Muscle layer of colon (tissue), 2 donors: ENCODE results near the gene COBL.

Experiments
- H3K27ac ChIP-seq: one replicate; pipeline ENCODE4 v1.7.0; 2013; ENCODE audit warnings: low read depth, mild to moderate bottlenecking, low read length, moderate library complexity
- H3K27me3 ChIP-seq, 2 donors: one replicate each; pipeline ENCODE4 v1.7.0; 2013; ENCODE audit warnings: low read length in 2 of 2, mild to moderate bottlenecking in 2 of 2; ENCODE audit not compliant: insufficient read depth in 2 of 2, control insufficient read depth in 1 of 2
- H3K36me3 ChIP-seq: one replicate; pipeline ENCODE4 v1.7.0; 2013; ENCODE audit warnings: mild to moderate bottlenecking, low read length; ENCODE audit not compliant: insufficient read depth
- H3K4me1 ChIP-seq: one replicate; pipeline ENCODE4 v1.7.0; 2013; ENCODE audit warnings: mild to moderate bottlenecking, low read length; ENCODE audit not compliant: insufficient read depth
- H3K4me3 ChIP-seq, 2 donors: one replicate each; pipeline ENCODE4 v1.7.0; 2013; ENCODE audit warnings: low read length in 2 of 2, low read depth in 1 of 2, mild to moderate bottlenecking in 1 of 2, moderate library complexity in 1 of 2
- H3K9ac ChIP-seq: one replicate; pipeline ENCODE4 v1.7.0; 2013; ENCODE audit warnings: low read length
- H3K9me3 ChIP-seq: one replicate; pipeline ENCODE4 v1.7.0; 2013; ENCODE audit warnings: mild to moderate bottlenecking, low read length
- donor health status: abdominal sarcoma.
- donor health status: Adenocarcinoma of cecum.

The COBL gene

DNA sequence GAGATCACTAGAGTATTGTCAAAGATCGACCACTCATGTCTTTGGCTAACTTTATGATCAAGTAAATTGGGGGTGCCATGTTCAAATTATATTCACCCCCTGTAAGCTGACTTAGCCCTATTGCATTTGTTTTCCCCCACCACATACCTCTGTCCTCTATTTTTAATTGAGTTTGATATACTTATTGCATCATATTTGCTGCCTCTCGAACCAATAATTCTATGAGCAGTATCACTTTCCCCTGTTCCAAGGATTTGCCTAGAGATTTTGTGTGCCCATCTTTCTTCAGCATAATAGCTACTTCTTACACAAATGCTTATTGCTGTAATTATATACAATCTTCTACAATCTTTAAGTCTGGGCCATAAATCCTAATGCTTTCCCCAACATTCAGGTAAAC, 245.2 kb downstream of the COBL start:
- Histone ChIP-seq H3K4me3 (no peak overlapping the region), H3K4me1 (peaks cover 12% of the 10 kb centered on the region)

DNA sequence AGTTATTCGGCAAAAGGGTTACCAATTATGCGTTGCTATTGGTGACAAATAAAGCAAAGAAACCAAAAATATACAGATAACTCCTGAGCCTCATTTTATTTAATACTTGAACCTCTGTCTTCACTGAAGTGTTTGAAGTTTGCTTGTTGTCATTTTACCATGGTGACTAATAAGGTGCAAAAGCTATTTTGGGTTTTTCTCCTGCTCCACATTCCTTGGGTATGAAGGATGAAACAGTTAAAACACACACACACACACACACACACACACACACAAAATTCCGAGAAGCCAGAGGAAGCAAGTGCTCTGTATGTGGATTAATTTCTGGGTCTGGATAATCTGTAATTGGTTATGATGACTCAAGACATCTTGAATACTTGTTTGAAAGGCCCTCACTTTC, 246.5 kb downstream of the COBL start:
- no peak overlapping the region for H3K9ac ChIP-seq
- no peaks in the 10 kb centered on the region for H3K36me3 ChIP-seq
- H3K27ac ChIP-seq = no peak overlapping the region
- no peak overlapping the region for H3K4me3 ChIP-seq
- H3K27me3 ChIP-seq = no peaks in the 10 kb centered on the region
- H3K4me1 ChIP-seq = peaks cover 12% of the 10 kb centered on the region
- H3K9me3 ChIP-seq = no peaks in the 10 kb centered on the region

More for the DNA sequence above, 245.2 kb downstream of the COBL start:
- Histone ChIP-seq H3K9ac (no peak overlapping the region), H3K27me3 (no peaks in the 10 kb centered on the region), H3K27ac (no peak overlapping the region), H3K9me3 (no peaks in the 10 kb centered on the region), H3K36me3 (no peaks in the 10 kb centered on the region)

DNA sequence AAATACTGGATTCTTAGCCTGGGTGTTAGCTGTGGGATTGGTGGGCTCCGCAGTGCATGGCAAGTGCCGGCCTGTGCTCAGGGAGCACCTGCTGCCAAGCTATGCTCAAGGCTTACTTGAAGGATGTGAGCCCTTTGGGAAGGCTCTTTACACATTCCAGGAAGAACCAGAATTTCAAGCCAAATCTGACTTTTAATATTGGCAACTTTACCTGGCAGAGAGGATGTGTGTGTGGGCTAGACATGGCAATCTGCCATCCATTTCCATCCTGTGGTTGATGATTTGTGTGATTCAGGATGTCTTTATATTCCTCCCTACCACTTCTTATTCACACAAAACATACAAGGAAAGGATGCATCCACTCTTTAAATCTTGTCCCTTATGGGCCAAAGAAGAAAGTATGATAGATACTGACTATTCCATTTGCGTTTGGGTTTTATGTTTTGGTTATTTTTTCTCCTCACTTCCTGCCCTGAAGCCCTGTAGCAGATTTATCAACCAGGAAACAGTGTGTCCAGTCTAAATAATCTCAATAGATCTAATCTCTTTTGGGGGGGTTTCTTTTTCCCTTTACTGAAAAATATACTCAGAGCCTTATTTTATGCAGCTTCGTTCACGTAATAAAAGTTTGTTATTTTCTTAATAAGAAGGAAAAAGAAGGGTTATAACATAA, 247.1 kb downstream of the COBL start:
- Histone ChIP-seq H3K9ac (no peak overlapping the region), H3K27ac (no peak overlapping the region), H3K4me1 (peaks cover 12% of the 10 kb centered on the region), H3K36me3 (no peaks in the 10 kb centered on the region), H3K4me3 (no peak overlapping the region), H3K27me3 (no peaks in the 10 kb centered on the region), H3K9me3 (no peaks in the 10 kb centered on the region)

DNA sequence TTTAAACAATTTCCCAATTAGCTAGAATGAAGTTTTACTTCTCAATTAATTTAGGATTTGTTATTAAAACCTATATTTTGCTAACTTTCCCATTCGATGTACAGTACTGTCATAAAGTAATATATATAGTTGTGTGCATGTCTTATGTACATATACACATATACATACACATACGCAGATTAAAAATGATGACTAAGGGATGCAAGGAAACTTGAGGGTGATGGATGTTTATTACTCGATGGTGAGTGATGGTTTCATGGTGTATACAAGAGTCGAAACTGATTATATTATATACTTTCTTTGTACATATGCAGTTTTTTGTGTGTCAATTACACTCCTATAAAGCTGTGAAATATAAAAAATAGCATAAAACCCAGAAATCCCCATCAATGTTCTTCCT, 248.2 kb downstream of the COBL start:
- Histone ChIP-seq H3K9ac (no peak overlapping the region), H3K36me3 (no peaks in the 10 kb centered on the region), H3K27ac (no peak overlapping the region)

DNA sequence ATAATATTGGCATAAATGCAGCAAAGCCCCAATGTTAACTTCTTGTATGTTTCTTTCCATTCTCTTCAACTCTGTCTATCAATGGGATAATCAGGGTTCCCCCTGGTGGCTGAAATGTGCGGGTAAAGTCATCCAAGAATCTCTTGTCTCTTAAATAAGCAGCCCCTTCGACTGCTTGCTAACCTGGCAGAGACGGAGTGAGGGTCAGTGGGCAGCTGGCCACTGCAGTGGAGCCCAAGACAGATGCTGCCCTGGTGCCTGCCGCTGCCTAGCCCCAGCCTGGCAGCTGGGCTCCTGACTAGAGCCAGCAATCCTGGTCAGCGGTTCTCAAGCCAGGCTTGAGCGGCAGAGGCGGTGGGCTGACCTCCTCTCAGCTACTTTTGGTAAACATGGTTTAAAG, 248.9 kb downstream of the COBL start:
- Histone ChIP-seq H3K4me3 (no peak overlapping the region), H3K9ac (no peak overlapping the region), H3K4me1 (peaks cover 12% of the 10 kb centered on the region), H3K36me3 (no peaks in the 10 kb centered on the region), H3K9me3 (no peaks in the 10 kb centered on the region), H3K27me3 (no peaks in the 10 kb centered on the region), H3K27ac (no peak overlapping the region)

More for the DNA sequence above, 248.2 kb downstream of the COBL start:
- Histone ChIP-seq H3K4me3 (no peak overlapping the region), H3K4me1 (peaks cover 12% of the 10 kb centered on the region), H3K27me3 (no peaks in the 10 kb centered on the region), H3K9me3 (no peaks in the 10 kb centered on the region)

DNA sequence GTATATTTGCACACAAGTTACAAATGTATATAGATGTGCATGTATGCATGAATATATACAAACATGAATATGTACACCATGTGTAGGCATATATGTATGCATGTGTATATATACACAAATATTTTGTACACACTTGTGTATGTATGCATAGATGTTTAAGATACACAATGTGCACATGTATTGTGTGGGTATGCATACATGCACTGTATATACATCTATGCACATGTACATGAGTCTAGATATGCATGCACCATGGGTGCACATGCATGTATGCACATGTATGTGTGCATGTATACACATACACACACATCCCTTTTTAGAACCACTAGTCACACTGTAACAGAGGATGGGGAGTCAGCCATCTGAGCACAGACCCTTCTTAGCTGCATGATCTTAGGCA, 249.4 kb downstream of the COBL start:
- Histone ChIP-seq H3K27me3 (no peaks in the 10 kb centered on the region), H3K9me3 (no peaks in the 10 kb centered on the region), H3K9ac (no peak overlapping the region), H3K36me3 (no peaks in the 10 kb centered on the region), H3K4me1 (peaks cover 12% of the 10 kb centered on the region), H3K27ac (no peak overlapping the region), H3K4me3 (no peak overlapping the region)

DNA sequence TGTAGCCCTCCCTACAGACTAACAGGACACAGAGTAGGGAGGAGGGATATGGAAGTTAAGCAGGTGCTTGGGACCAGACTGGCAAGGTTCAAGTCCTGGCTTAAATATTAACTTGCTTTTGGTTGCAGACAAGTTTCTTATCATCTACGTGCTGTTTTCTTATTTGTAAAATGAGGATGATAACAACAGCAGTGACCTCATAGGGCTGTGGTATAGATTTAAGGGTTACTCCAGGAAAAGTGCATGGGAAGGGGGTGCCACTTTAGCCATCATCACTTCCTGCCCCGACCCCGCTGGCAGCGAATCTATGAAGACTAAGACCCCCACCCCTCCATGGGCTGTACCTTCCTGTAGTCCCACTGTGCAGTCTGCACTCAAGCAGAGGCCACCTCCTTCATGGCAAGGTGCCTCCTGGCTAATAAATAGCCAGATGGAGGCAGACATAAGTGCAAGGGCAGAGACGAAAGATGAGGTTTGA, 250.2 kb downstream of the COBL start:
- peaks cover 12% of the 10 kb centered on the region for H3K4me1 ChIP-seq
- H3K9ac ChIP-seq = no peak overlapping the region
- H3K36me3 ChIP-seq = no peaks in the 10 kb centered on the region
- no peak overlapping the region for H3K4me3 ChIP-seq
- no peaks in the 10 kb centered on the region for H3K9me3 ChIP-seq
- no peak overlapping the region for H3K27ac ChIP-seq
- H3K27me3 ChIP-seq = no peaks in the 10 kb centered on the region

DNA sequence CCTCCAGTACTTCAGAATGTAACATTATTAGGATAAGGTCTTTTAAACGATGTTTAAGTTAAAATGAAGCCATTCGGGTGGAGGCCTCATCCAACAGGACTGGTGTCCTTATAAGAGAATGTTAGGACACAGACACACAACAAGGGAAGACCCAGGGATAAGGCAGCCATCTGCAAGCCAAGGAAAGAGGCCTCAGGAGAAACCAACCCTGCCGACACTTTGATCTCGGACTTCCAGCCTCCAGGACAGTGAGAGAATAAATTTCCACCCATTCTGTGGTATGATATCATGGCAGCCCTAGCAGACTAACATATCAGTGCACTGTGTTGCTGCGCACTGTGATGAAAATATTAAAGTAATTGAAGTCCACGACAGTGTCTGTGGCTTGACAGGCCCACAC, 250.8 kb downstream of the COBL start:
- Histone ChIP-seq H3K36me3 (no peaks in the 10 kb centered on the region), H3K4me3 (no peak overlapping the region), H3K9me3 (no peaks in the 10 kb centered on the region), H3K4me1 (peaks cover 12% of the 10 kb centered on the region), H3K27me3 (no peaks in the 10 kb centered on the region), H3K9ac (no peak overlapping the region), H3K27ac (no peak overlapping the region)

DNA sequence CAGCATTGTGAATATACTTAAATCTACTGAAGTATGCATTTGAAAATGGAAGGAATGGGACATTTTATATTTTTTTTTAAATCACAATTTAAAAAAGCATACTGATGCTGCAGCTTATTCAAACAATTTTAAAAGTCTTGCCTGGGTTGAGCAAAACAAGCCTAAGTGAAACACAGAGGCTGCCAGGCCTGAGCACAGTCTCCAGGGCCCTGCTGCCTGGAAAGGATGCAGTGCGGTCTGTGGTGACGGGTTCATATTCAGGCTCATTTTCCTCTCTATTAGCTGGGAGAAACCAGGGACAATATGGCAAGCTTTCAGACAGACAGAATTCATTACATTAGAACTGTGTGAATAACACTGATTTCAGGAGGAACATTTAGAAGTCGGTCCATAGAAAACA, 251.9 kb downstream of the COBL start:
- Histone ChIP-seq H3K9me3 (no peaks in the 10 kb centered on the region), H3K36me3 (no peaks in the 10 kb centered on the region), H3K4me1 (peaks cover 6% of the 10 kb centered on the region), H3K4me3 (no peak overlapping the region), H3K9ac (no peak overlapping the region), H3K27ac (no peak overlapping the region), H3K27me3 (no peaks in the 10 kb centered on the region)

DNA sequence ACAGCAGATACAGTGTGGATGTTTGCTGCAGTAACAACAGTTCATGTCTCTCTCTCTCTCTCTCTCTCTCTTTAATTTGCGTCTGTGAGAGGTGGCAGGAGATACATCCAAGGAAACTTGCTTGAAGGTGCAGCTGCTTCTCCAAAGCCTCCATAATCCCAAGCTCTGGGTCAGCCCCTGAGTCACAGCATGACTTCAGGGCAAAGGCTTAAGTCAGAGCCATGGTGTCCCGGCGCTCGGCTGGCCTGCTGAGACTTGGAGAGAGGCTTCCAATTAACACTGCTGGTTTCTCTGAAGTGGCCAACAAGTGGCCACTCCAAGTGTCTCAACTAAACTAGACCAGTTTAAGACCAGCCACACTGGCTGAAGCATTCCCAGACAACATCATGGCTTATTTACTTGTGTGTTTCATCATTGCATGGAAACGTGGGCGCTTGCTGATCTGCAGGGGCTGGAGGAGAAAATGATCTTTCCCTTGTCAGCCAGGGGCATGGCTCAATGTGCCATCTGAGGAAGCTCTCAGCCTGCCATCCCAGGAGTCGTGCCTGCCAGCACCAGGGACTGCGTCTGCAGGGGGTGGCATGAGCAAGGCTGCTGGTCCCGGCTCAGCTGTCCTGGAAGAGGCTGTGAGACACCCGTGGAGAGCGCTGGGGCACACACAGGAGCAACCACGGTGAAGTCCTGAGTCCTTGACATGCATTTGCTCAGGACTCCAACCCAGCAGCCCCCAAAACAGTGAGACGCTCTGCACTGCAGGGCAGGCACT, 254.2 kb downstream of the COBL start:
- Histone ChIP-seq H3K27ac (no peak overlapping the region), H3K27me3 (no peaks in the 10 kb centered on the region), H3K9ac (no peak overlapping the region), H3K36me3 (no peaks in the 10 kb centered on the region), H3K4me1 (no peaks in the 10 kb centered on the region), H3K4me3 (no peak overlapping the region), H3K9me3 (no peaks in the 10 kb centered on the region)

DNA sequence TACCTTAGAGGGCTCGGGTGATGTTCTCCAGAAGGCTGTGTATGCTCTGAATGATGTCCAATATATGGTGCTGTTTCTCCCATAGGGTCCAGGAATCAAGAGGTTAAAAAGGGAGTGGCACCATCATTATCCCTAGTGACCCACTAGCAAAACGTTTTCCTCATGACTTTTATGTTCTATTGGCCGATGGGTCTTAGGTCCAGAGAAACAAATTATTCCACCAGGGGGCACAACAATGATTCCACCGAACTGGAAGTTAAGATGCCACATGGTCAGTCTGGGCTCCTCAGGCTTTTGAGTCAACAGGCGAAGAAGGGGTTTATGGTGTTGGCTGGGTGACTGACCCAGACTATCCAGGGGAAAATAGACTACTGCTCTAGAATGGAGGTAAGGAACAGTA, 256.1 kb downstream of the COBL start:
- H3K4me3 ChIP-seq = no peak overlapping the region
- no peaks in the 10 kb centered on the region for H3K9me3 ChIP-seq
- no peak overlapping the region for H3K9ac ChIP-seq
- no peaks in the 10 kb centered on the region for H3K4me1 ChIP-seq
- H3K27ac ChIP-seq = no peak overlapping the region
- no peaks in the 10 kb centered on the region for H3K27me3 ChIP-seq
- no peaks in the 10 kb centered on the region for H3K36me3 ChIP-seq
